NCI-H1417 treated with DMSO at 0.1 percent for 48 hours (cell line): ENCODE data around the gene GOLGA7B.
"Not testable (repeated sequence)": the region's sequence is repeated elsewhere in the genome, so short reads cannot be mapped to it uniquely, and the experiment has no call there.

ENCODE experiments used
- DNase-seq: peaks from one replicate; lab custom pipeline; 2025; lab: John Stamatoyannopoulos, UW

Gene GOLGA7B

GRCh38 chr10:97831259-97831658 lies 18.4 kb upstream of the GOLGA7B start:
- no peak for DNase-seq

GRCh38 chr10:97836446-97836845 lies 13.2 kb upstream of the GOLGA7B start:
- DNase-seq: no peak

GRCh38 chr10:97838091-97838490 lies 11.6 kb upstream of the GOLGA7B start:
- DNase-seq: no peak

- DNase-seq: not testable (repeated sequence)
Observed at GRCh38 chr10:97841166-97841565, 8.5 kb upstream of the GOLGA7B start.

- DNase-seq: not testable (repeated sequence)
Observed at GRCh38 chr10:97842114-97842513, 7.5 kb upstream of the GOLGA7B start.

- no peak for DNase-seq
Observed at GRCh38 chr10:97842656-97843280, 6.9 kb upstream of the GOLGA7B start.

- DNase-seq: no peak
Observed at GRCh38 chr10:97843281-97843671, 6.4 kb upstream of the GOLGA7B start.

GRCh38 chr10:97843972-97844371 lies 5.7 kb upstream of the GOLGA7B start:
- DNase-seq: not testable (repeated sequence)

GRCh38 chr10:97844678-97845077 lies 5.0 kb upstream of the GOLGA7B start:
- DNase-seq: no peak

- peak; percentile 26 for DNase-seq
Observed at GRCh38 chr10:97849103-97849686, 448 bp upstream of the GOLGA7B start.

GRCh38 chr10:97850446-97850845 lies 803 bp downstream of the GOLGA7B start:
- no peak for DNase-seq

GRCh38 chr10:97851341-97852001 lies 1.8 kb downstream of the GOLGA7B start:
- DNase-seq: no peak

- DNase-seq: no peak
Observed at GRCh38 chr10:97852277-97852676, 2.6 kb downstream of the GOLGA7B start.

- DNase-seq: no peak
Observed at GRCh38 chr10:97852840-97853405, 3.3 kb downstream of the GOLGA7B start.

GRCh38 chr10:97854743-97855142 lies 5.1 kb downstream of the GOLGA7B start:
- DNase-seq: no peak

- no peak for DNase-seq
Observed at GRCh38 chr10:97858001-97858439, 8.4 kb downstream of the GOLGA7B start.

- no peak for DNase-seq
Observed at GRCh38 chr10:97861097-97861750, 11.6 kb downstream of the GOLGA7B start.

GRCh38 chr10:97861924-97862323 lies 12.3 kb downstream of the GOLGA7B start:
- DNase-seq: no peak

GRCh38 chr10:97863808-97864207 lies 14.2 kb downstream of the GOLGA7B start:
- no peak for DNase-seq

- DNase-seq: no peak
Observed at GRCh38 chr10:97865488-97865887, 15.8 kb downstream of the GOLGA7B start.

- DNase-seq: no peak
Observed at GRCh38 chr10:97866524-97867219, 17.0 kb downstream of the GOLGA7B start.

- no peak for DNase-seq
Observed at GRCh38 chr10:97867220-97867800, 17.7 kb downstream of the GOLGA7B start.
